ENCODE measurements around the gene KCNAB1. TPM values are rescaled to one million over a fixed set of nuclear protein-coding genes. Genes with fewer than 3 reads are reported as not detected.

KCNAB1 gene
- total RNA-seq, 1 experiment from 2014 or later: not detected

GRCh38 chr3:156300371-156300770, 180.0 kb downstream of the KCNAB1 start:
- H3K36me3 ChIP-seq: no peaks in the 10 kb centered on the region
- no peak overlapping the region for H3K4me3 ChIP-seq
- H3K9me3 ChIP-seq: no peaks in the 10 kb centered on the region
- DNase-seq: no peak
- H3K27me3 ChIP-seq: no peaks in the 10 kb centered on the region; the same call in 1 of the 2 replicates

- DNase-seq: no peak
- Histone ChIP-seq H3K4me3 (no peak overlapping the region), H3K36me3 (no peaks in the 10 kb centered on the region), H3K27me3 (no peaks in the 10 kb centered on the region; the same call in 1 of the 2 replicates), H3K9me3 (no peaks in the 10 kb centered on the region)
Observed at GRCh38 chr3:156300929-156301840, 180.8 kb downstream of the KCNAB1 start.

GRCh38 chr3:156303001-156303707, 182.8 kb downstream of the KCNAB1 start:
- Histone ChIP-seq H3K27me3 (no peaks in the 10 kb centered on the region; the same call in 1 of the 2 replicates), H3K36me3 (no peaks in the 10 kb centered on the region), H3K4me3 (no peak overlapping the region), H3K9me3 (no peaks in the 10 kb centered on the region)
- DNase-seq: no peak

- Histone ChIP-seq H3K9me3 (no peaks in the 10 kb centered on the region), H3K4me3 (no peak overlapping the region), H3K27me3 (no peaks in the 10 kb centered on the region; the same call in 1 of the 2 replicates), H3K36me3 (no peaks in the 10 kb centered on the region)
- peak; percentile 34 for DNase-seq
Observed at GRCh38 chr3:156304406-156304805, 184.0 kb downstream of the KCNAB1 start.

GRCh38 chr3:156305672-156306071, 185.3 kb downstream of the KCNAB1 start:
- no peak for DNase-seq
- H3K4me3 ChIP-seq: no peak overlapping the region
- H3K27me3 ChIP-seq: no peaks in the 10 kb centered on the region; the same call in 1 of the 2 replicates
- H3K9me3 ChIP-seq: no peaks in the 10 kb centered on the region
- no peaks in the 10 kb centered on the region for H3K36me3 ChIP-seq

GRCh38 chr3:156307704-156308103, 187.3 kb downstream of the KCNAB1 start:
- Histone ChIP-seq H3K36me3 (no peaks in the 10 kb centered on the region), H3K4me3 (no peak overlapping the region), H3K9me3 (no peaks in the 10 kb centered on the region), H3K27me3 (no peaks in the 10 kb centered on the region; the same call in none of the 2 replicates)
- DNase-seq: peak; percentile 43

- Histone ChIP-seq H3K4me3 (no peak overlapping the region), H3K27me3 (peaks cover 2% of the 10 kb centered on the region; the same call in 1 of the 2 replicates), H3K9me3 (no peaks in the 10 kb centered on the region), H3K36me3 (no peaks in the 10 kb centered on the region)
- no peak for DNase-seq
Observed at GRCh38 chr3:156311431-156311830, 191.1 kb downstream of the KCNAB1 start.

GRCh38 chr3:156311930-156312329, 191.6 kb downstream of the KCNAB1 start:
- H3K36me3 ChIP-seq: no peaks in the 10 kb centered on the region
- H3K4me3 ChIP-seq: no peak overlapping the region
- no peaks in the 10 kb centered on the region for H3K9me3 ChIP-seq
- peaks cover 2% of the 10 kb centered on the region; the same call in 1 of the 2 replicates for H3K27me3 ChIP-seq
- DNase-seq: no peak

- Histone ChIP-seq H3K4me3 (no peak overlapping the region), H3K27me3 (peaks cover 2% of the 10 kb centered on the region; the same call in 1 of the 2 replicates), H3K9me3 (no peaks in the 10 kb centered on the region), H3K36me3 (no peaks in the 10 kb centered on the region)
- no peak for DNase-seq
Observed at GRCh38 chr3:156316076-156316475, 195.7 kb downstream of the KCNAB1 start.

- H3K27me3 ChIP-seq: peaks cover 2% of the 10 kb centered on the region; the same call in 1 of the 2 replicates
- H3K36me3 ChIP-seq: no peaks in the 10 kb centered on the region
- H3K4me3 ChIP-seq: no peak overlapping the region
- DNase-seq: no peak
- H3K9me3 ChIP-seq: no peaks in the 10 kb centered on the region
Observed at GRCh38 chr3:156317462-156318074, 197.2 kb downstream of the KCNAB1 start.

- Histone ChIP-seq H3K36me3 (no peaks in the 10 kb centered on the region), H3K9me3 (no peaks in the 10 kb centered on the region), H3K27me3 (no peaks in the 10 kb centered on the region; the same call in 1 of the 2 replicates), H3K4me3 (no peak overlapping the region)
- no peak for DNase-seq
Observed at GRCh38 chr3:156321945-156322344, 201.6 kb downstream of the KCNAB1 start.

- Histone ChIP-seq H3K4me3 (no peak overlapping the region), H3K27me3 (peaks cover 5% of the 10 kb centered on the region; the same call in 1 of the 2 replicates), H3K36me3 (no peaks in the 10 kb centered on the region), H3K9me3 (no peaks in the 10 kb centered on the region)
- DNase-seq: no peak
Observed at GRCh38 chr3:156323466-156323865, 203.1 kb downstream of the KCNAB1 start.

GRCh38 chr3:156330415-156330814, 210.0 kb downstream of the KCNAB1 start:
- DNase-seq: no peak
- H3K4me3 ChIP-seq: no peak overlapping the region

GRCh38 chr3:156332304-156332703, 211.9 kb downstream of the KCNAB1 start:
- Histone ChIP-seq H3K27me3 (peaks cover 6% of the 10 kb centered on the region), H3K9me3 (no peaks in the 10 kb centered on the region), H3K36me3 (no peaks in the 10 kb centered on the region), H3K4me3 (no peak overlapping the region)
- DNase-seq: no peak

More at GRCh38 chr3:156330415-156330814, 210.0 kb downstream of the KCNAB1 start:
- Histone ChIP-seq H3K27me3 (peaks cover 7% of the 10 kb centered on the region), H3K36me3 (no peaks in the 10 kb centered on the region), H3K9me3 (no peaks in the 10 kb centered on the region)

- H3K4me3 ChIP-seq: no peak overlapping the region
- DNase-seq: no peak
- peaks cover 5% of the 10 kb centered on the region for H3K27me3 ChIP-seq
- no peaks in the 10 kb centered on the region for H3K9me3 ChIP-seq
- H3K36me3 ChIP-seq: no peaks in the 10 kb centered on the region
Observed at GRCh38 chr3:156334841-156335545, 214.6 kb downstream of the KCNAB1 start.

- no peak for DNase-seq
- Histone ChIP-seq H3K9me3 (no peaks in the 10 kb centered on the region), H3K36me3 (no peaks in the 10 kb centered on the region), H3K4me3 (no peak overlapping the region), H3K27me3 (peaks cover 3% of the 10 kb centered on the region; the same call in 1 of the 2 replicates)
Observed at GRCh38 chr3:156339491-156339890, 219.1 kb downstream of the KCNAB1 start.
